ENCODE measurements around the gene CYP1A1. TPM values are rescaled to one million over a fixed set of nuclear protein-coding genes. Genes with fewer than 3 reads are reported as not detected.
A peak's percentile ranks its signal among the peaks of the same experiment; 100 is the strongest.
"Not testable (repeated sequence)": the region's sequence is repeated elsewhere in the genome, so short reads cannot be mapped to it uniquely, and the experiment has no call there.

CYP1A1 gene
- total RNA-seq, 1 donor from 2014 or later = 1.6 TPM

GRCh38 chr15:74742422-74742821 is 17.1 kb upstream of the CYP1A1 start:
- no peak for DNase-seq (ENCODE audit: low spot score)

GRCh38 chr15:74738239-74738638 is 12.9 kb upstream of the CYP1A1 start:
- ATAC-seq; DNase-seq (ENCODE audit: low spot score): not testable (repeated sequence)

More at GRCh38 chr15:74742422-74742821, 17.1 kb upstream of the CYP1A1 start:
- ATAC-seq = no peak

GRCh38 chr15:74735305-74735704 is 10.0 kb upstream of the CYP1A1 start:
- no peak for DNase-seq (ENCODE audit: low spot score)
- ATAC-seq = peak; percentile 43

GRCh38 chr15:74733269-74733668 is 7.9 kb upstream of the CYP1A1 start:
- DNase-seq (ENCODE audit: low spot score) = no peak
- ATAC-seq = no peak

GRCh38 chr15:74732846-74733245 is 7.5 kb upstream of the CYP1A1 start:
- no peak for DNase-seq (ENCODE audit: low spot score)
- no peak for ATAC-seq

GRCh38 chr15:74730619-74731316 is 5.4 kb upstream of the CYP1A1 start:
- ATAC-seq = peak; percentile 58
- peak; percentile 76 for DNase-seq (ENCODE audit: low spot score)

GRCh38 chr15:74729372-74729771 is 4.0 kb upstream of the CYP1A1 start:
- DNase-seq (ENCODE audit: low spot score); ATAC-seq: not testable (repeated sequence)

GRCh38 chr15:74728699-74729098 is 3.4 kb upstream of the CYP1A1 start:
- not testable (repeated sequence) for ATAC-seq; DNase-seq (ENCODE audit: low spot score)

GRCh38 chr15:74727727-74728126 is 2.4 kb upstream of the CYP1A1 start:
- ATAC-seq = no peak

GRCh38 chr15:74726774-74727164 is 1.4 kb upstream of the CYP1A1 start:
- ATAC-seq (peak; percentile 43), DNase-seq (ENCODE audit: low spot score) (peak; percentile 63)

More at GRCh38 chr15:74727727-74728126, 2.4 kb upstream of the CYP1A1 start:
- peak; percentile 43 for DNase-seq (ENCODE audit: low spot score)

GRCh38 chr15:74725845-74726773 is 781 bp upstream of the CYP1A1 start:
- DNase-seq (ENCODE audit: low spot score) (peak; percentile 86), ATAC-seq (peak; percentile 82)

- ATAC-seq (no peak), DNase-seq (ENCODE audit: low spot score) (no peak)
Observed at GRCh38 chr15:74724570-74725224, 631 bp downstream of the CYP1A1 start.

- ATAC-seq = peak; percentile 35
Observed at GRCh38 chr15:74723754-74724334, 1.5 kb downstream of the CYP1A1 start.

GRCh38 chr15:74723187-74723586 is 2.1 kb downstream of the CYP1A1 start:
- ATAC-seq = no peak
- DNase-seq (ENCODE audit: low spot score) = no peak

More at GRCh38 chr15:74723754-74724334, 1.5 kb downstream of the CYP1A1 start:
- DNase-seq (ENCODE audit: low spot score) = no peak

- DNase-seq (ENCODE audit: low spot score) (no peak), ATAC-seq (no peak)
Observed at GRCh38 chr15:74722591-74722990, 2.7 kb downstream of the CYP1A1 start.

GRCh38 chr15:74716651-74717050 is 8.7 kb downstream of the CYP1A1 start:
- ATAC-seq = no peak
- DNase-seq (ENCODE audit: low spot score) = no peak

- ATAC-seq (no peak), DNase-seq (ENCODE audit: low spot score) (no peak)
Observed at GRCh38 chr15:74712311-74712710, 13.0 kb downstream of the CYP1A1 start.

- ATAC-seq = no peak
- DNase-seq (ENCODE audit: low spot score) = no peak
Observed at GRCh38 chr15:74710319-74711094, 14.8 kb downstream of the CYP1A1 start.

- ATAC-seq = no peak
Observed at GRCh38 chr15:74709892-74710291, 15.4 kb downstream of the CYP1A1 start.

GRCh38 chr15:74709011-74709410 is 16.3 kb downstream of the CYP1A1 start:
- ATAC-seq (no peak), DNase-seq (ENCODE audit: low spot score) (no peak)

More at GRCh38 chr15:74709892-74710291, 15.4 kb downstream of the CYP1A1 start:
- no peak for DNase-seq (ENCODE audit: low spot score)
